Rectal smooth muscle tissue (tissue), 1 donor: ENCODE measurements around the gene COL26A1.
"Not testable (repeated sequence)": the region's sequence is repeated elsewhere in the genome, so short reads cannot be mapped to it uniquely, and the experiment has no call there.

ENCODE experiments used
- H3K27ac ChIP-seq: one replicate; pipeline ENCODE4 v1.7.0; 2013; ENCODE audit warnings: low read depth, low read length, inconsistent platforms
- H3K27me3 ChIP-seq: one replicate; pipeline ENCODE4 v1.7.0; 2013; ENCODE audit warnings: low read length; ENCODE audit not compliant: control insufficient read depth, insufficient read depth
- H3K36me3 ChIP-seq: one replicate; pipeline ENCODE4 v1.7.0; 2013; ENCODE audit warnings: low read length; ENCODE audit not compliant: control insufficient read depth, insufficient read depth
- H3K4me1 ChIP-seq: one replicate; pipeline ENCODE4 v1.7.0; 2013; ENCODE audit warnings: low read length; ENCODE audit not compliant: control insufficient read depth, insufficient read depth
- H3K4me3 ChIP-seq: one replicate; pipeline ENCODE4 v1.7.0; 2013; ENCODE audit warnings: low read length
- H3K9ac ChIP-seq: one replicate; pipeline ENCODE4 v1.7.0; 2013; ENCODE audit warnings: low read length

COL26A1 gene

GRCh38 chr7:101604331-101604933 lies 241.8 kb downstream of the COL26A1 start:
- H3K27ac ChIP-seq: no peak overlapping the region
- no peak overlapping the region for H3K4me3 ChIP-seq
- H3K27me3 ChIP-seq: no peaks in the 10 kb centered on the region
- H3K4me1 ChIP-seq: no peaks in the 10 kb centered on the region
- H3K36me3 ChIP-seq: no peaks in the 10 kb centered on the region
- no peak overlapping the region for H3K9ac ChIP-seq

DNA sequence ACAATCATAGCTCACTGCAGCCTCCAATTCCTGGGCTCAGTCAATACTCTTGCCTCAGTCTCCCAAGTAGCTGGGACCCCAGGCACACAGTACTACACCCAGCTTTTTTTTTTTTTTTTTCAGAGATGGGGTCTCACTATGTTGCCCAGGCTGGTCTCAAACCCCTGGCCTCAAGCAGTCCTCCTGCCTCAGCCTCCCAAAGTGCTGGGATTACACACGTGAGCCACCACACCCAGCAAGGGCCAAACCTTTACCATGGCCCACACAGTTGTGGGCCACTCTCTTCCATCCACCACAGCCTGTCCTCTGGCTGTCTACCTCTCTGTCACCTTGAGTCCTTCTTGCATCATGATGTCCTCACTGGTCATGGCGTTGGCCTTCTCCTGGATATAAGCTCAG lies 242.3 kb downstream of the COL26A1 start:
- not testable (repeated sequence) for H3K27ac ChIP-seq, H3K36me3 ChIP-seq, H3K4me1 ChIP-seq, H3K9ac ChIP-seq, H3K27me3 ChIP-seq, H3K4me3 ChIP-seq

DNA sequence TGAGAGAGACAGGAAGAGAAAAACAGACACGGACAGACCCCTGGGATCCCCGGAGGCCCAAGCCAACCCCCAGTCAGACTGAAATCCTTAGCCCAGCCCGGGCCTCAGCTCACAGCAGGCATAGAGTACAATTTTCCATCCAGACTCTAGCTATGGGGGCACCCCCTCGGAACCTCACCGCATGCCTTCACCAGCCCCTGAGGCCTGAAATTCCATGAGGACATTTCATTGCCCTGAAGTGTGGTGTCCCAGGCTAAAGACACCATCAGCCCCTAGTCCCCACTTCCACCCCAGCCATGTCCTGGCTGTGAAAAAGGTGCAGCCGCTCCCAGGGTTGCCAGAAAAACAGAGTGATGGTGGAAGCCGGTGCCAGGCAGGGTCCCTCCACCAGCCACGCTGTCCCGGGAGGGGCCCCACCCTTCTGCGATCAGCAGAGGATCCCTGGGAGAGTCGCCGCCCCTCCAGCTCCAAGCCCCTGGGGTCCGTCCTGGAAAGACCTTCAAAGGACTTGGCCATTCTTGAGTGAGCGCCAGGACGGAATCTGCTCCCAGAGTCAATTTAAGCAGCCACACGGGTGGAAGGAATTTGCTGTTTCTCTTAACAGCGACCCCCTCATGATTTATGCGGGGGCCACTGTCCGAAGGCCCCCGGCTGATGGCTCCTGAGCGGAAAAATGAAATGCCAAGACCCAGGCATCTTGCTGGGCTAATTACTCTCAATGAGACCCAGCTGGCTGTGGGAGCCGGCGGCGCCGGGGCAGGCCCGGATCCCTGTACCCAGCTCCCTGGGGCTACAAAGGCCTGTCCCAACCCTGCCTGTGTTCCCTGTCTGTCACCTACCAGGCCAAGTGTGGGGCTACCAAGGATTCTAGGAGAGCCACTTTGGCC lies 243.2 kb downstream of the COL26A1 start:
- H3K27me3 ChIP-seq: no peaks in the 10 kb centered on the region
- no peaks in the 10 kb centered on the region for H3K4me1 ChIP-seq

GRCh38 chr7:101606498-101606923 lies 243.8 kb downstream of the COL26A1 start:
- H3K9ac ChIP-seq: no peak overlapping the region
- H3K27ac ChIP-seq: no peak overlapping the region
- H3K36me3 ChIP-seq: no peaks in the 10 kb centered on the region
- no peaks in the 10 kb centered on the region for H3K27me3 ChIP-seq
- H3K4me3 ChIP-seq: no peak overlapping the region
- H3K4me1 ChIP-seq: no peaks in the 10 kb centered on the region

More for the DNA sequence above, 243.2 kb downstream of the COL26A1 start:
- Histone ChIP-seq H3K9ac (no peak overlapping the region), H3K27ac (no peak overlapping the region), H3K4me3 (no peak overlapping the region), H3K36me3 (no peaks in the 10 kb centered on the region)
